Right lobe of liver (tissue), 6 donors: ENCODE results near the gene CHAD. TPM values are rescaled to one million over a fixed set of nuclear protein-coding genes. Genes with fewer than 3 reads are reported as not detected.

Experiments used
- ATAC-seq, 4 donors: fragments of 200-7000 bp; cut with Tn5 transposase; one replicate each; pipeline ENCODE4 v1.9.1; 2020; ENCODE audit warnings: mild to moderate bottlenecking in 4 of 4, moderate library complexity in 4 of 4
- DNase-seq, 3 donors: peaks; one replicate each; pipeline ENCODE4 v3.0.0-alpha.2; 2020
- H3K27ac ChIP-seq, 3 donors: fragments of 200-600 bp; one replicate each; pipeline ENCODE4 v1.8.0; 2022
- H3K27me3 ChIP-seq, 2 donors: fragments of 200-600 bp; one replicate each; pipeline ENCODE4 v1.8.0; 2022
- H3K36me3 ChIP-seq, 4 donors: fragments of 200-600 bp; sonication (generic) in 1 of 4; one replicate each; pipeline versions ENCODE4 v1.5.1 to v1.8.0; 2017 to 2022; ENCODE audit warnings: control low read depth in 1 of 4
- H3K4me1 ChIP-seq, 4 donors: fragments of 200-600 bp; sonication (generic) in 1 of 4; one replicate each; pipeline versions ENCODE4 v1.5.1 to v1.8.0; 2017 to 2022; ENCODE audit warnings: control low read depth in 1 of 4
- H3K4me3 ChIP-seq, 3 donors: fragments of 200-600 bp; one replicate each; pipeline ENCODE4 v1.8.0; 2022
- H3K9me3 ChIP-seq, 4 donors: fragments of 200-600 bp; sonication (generic) in 1 of 4; one replicate each; pipeline versions ENCODE4 v1.5.1 to v1.8.0; 2017 to 2022; ENCODE audit warnings: control low read depth in 1 of 4
- POLR2A ChIP-seq: fragments of 450-650 bp; IDR thresholded peaks from one replicate; pipeline ENCODE4 v1.6.1; 2017; ENCODE audit warnings: antibody characterized with exemption, mild to moderate bottlenecking
- WGBS: methylation state at CpG from one replicate; pipeline ENCODE4 v1.1.6; 2018; ENCODE audit warnings: low coverage, low lambda C conversion rate; ENCODE audit not compliant: insufficient coverage; ENCODE audit errors: missing lambda C conversion rate; 5-methylcytosine and 5-hydroxymethylcytosine counted together
- intact Hi-C, 2 donors: fragments of 100-400 bp; cut with DNase I; formaldehyde crosslinking; loops; one replicate each; pipeline versions ENCODE4 v1.11.2 to v1.14.1; 2022
- long read RNA-seq: library from polyadenylated mRNA; unstranded; transcript quantifications from one replicate; pipeline ENCODE4 v2.0.0, GENCODE V29; 2019
- total RNA-seq, 6 experiments: library from RNA; depleted of rRNA in 2 of 6; stranded (reverse); fragments of >200 nt in 2 of 6; fragmentation: NEBNext Ultra II Directional in 3 of 6; extraction: Animal tissue kit (Norgen Biotek cat#: 25700) in 3 of 6; gene quantifications; one replicate each; pipeline versions ENCODE4 v1.1.0 to v1.2.4, GENCODE V29; 2016 to 2023
- TF ChIP-seq, protein P1 (sequence below), 4 donors: fragments of 200-600 bp in 3 of 4; fragments of 450-650 bp in 1 of 4; IDR thresholded peaks; one replicate each; pipeline versions ENCODE4 v1.5.1 to v1.8.0; 2016 to 2022; ENCODE audit warnings: antibody characterized with exemption in 4 of 4, mild to moderate bottlenecking in 2 of 4
- donor health status: DM: no; HTN: yes; CAD: no.
- donor health status: DM: no; HTN: no; CAD: no.
- donor health status: DM: no; HTN: no; CAD: no.
- donor health status: DM: no; HTN: yes; CAD: no.
- donor health status: DM: no; HTN: yes; CAD: no.

The CHAD gene, protein sequence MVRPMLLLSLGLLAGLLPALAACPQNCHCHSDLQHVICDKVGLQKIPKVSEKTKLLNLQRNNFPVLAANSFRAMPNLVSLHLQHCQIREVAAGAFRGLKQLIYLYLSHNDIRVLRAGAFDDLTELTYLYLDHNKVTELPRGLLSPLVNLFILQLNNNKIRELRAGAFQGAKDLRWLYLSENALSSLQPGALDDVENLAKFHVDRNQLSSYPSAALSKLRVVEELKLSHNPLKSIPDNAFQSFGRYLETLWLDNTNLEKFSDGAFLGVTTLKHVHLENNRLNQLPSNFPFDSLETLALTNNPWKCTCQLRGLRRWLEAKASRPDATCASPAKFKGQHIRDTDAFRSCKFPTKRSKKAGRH
- total RNA-seq = 10 to 100 TPM in 2 of 6 experiments, 1 to 10 TPM in 4; 1.0 to 11.3 (median 3.8) TPM
- long read RNA-seq = 0 reads

DNA sequence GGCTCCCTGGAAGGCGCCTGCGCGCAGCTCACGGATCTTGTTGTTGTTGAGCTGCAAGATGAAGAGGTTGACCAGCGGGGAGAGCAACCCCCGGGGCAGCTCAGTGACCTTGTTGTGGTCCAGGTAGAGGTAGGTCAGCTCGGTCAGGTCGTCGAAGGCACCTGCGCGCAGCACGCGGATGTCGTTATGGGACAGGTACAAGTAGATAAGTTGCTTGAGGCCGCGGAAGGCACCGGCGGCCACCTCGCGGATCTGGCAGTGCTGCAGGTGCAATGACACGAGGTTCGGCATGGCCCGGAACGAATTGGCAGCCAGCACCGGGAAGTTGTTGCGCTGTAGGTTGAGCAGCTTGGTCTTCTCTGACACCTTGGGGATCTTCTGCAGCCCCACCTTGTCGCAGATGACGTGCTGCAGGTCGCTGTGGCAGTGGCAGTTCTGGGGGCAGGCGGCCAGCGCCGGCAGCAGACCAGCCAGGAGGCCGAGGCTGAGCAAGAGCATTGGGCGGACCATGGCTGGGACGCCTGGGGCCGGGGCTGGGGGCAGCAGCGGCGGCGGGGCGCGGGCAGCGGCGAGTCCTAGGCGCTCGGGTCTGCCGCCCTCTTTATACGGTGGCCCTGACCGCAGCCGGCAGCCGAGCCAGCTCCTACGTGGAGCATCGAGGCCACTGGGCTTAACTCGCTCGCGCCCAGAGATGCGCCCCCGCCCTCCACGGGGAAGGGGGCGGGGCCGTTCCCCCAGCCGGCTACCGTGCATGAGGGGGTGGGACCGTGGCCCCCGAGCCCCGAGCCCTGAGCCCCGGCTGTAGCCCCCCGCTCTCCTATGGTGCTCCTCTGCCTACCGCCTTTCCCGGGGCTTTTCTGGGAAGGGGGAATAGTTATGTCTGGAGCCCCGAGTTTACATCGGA, at the start of gene CHAD:
TSS of gene CHAD (minus strand) at position 577 of the 904 bp plus-strand sequence. CDS start at position 510, 67 bp downstream.
- no peaks in the 10 kb centered on the region for H3K27me3 ChIP-seq
- H3K9me3 ChIP-seq = no peaks in the 10 kb centered on the region
- H3K4me1 ChIP-seq = peaks cover 0 to 56% (median 14%) of the 10 kb centered on the region in 4 donors
- H3K36me3 ChIP-seq = peaks cover 0 to 5% (median 0%) of the 10 kb centered on the region in 4 donors
- DNase-seq (peak in 2 of 3 donors; percentile 56 to 62), ATAC-seq (peak in 1 of 4 donors; percentile 12)
- no peak within 1 kb of the TSS for H3K27ac ChIP-seq
- H3K4me3 ChIP-seq = no peak within 1 kb of the TSS
- no peak for TF ChIP-seq POLR2A
- TF ChIP-seq, protein P1, sequence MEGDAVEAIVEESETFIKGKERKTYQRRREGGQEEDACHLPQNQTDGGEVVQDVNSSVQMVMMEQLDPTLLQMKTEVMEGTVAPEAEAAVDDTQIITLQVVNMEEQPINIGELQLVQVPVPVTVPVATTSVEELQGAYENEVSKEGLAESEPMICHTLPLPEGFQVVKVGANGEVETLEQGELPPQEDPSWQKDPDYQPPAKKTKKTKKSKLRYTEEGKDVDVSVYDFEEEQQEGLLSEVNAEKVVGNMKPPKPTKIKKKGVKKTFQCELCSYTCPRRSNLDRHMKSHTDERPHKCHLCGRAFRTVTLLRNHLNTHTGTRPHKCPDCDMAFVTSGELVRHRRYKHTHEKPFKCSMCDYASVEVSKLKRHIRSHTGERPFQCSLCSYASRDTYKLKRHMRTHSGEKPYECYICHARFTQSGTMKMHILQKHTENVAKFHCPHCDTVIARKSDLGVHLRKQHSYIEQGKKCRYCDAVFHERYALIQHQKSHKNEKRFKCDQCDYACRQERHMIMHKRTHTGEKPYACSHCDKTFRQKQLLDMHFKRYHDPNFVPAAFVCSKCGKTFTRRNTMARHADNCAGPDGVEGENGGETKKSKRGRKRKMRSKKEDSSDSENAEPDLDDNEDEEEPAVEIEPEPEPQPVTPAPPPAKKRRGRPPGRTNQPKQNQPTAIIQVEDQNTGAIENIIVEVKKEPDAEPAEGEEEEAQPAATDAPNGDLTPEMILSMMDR (IDR thresholded peaks at IDR 0.05) = no peak
- WGBS = 50% methylated on average over 20 of the region's 71 CpGs
- intact Hi-C loops = no loop called here

DNA sequence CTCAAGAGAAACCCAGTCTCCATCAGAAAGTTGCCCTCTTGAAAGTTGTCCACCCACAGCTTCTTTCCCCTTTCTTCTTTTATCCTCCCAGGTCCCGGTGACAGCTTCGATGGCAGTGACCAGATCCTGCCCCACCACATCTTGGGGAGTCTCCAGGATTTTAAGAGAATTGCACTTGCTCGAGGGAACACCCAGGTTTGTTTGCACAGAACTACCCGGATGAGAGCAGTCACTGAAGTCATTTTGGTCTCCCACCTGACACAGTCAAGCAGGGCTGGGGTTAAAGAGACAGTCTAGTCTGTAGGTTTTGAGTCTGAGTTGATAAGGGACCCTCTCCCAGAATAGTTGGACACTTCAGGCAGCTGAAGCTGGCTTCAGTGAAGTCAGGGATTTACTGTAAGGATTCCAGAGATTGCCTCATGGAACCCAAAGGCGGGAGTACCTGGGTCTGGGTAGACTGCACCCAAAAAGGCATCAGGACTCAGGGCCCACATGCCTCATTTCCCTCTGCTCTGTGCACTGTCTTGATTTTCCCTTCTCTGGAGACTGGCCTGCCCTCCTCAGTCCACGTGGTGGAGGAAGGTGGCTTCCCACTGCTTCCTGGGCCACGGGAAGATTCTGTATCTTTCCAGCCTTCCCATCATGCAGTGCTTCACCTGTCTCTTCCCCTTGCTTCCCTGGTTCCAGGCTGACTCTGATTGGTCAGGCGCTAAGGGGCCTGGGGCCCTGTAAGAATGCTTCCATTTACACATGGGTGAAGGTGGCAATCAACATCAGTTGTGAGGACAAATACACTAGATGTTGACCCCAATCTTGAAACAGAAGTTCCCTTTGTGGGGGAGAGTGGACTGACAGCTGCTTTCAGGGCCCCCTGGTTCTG, 49.1 kb upstream of the CHAD start:
- Histone ChIP-seq H3K27ac (no peak overlapping the region), H3K36me3 (no peaks in the 10 kb centered on the region), H3K27me3 (no peaks in the 10 kb centered on the region), H3K4me1 (peaks cover 0 to 7% (median 0%) of the 10 kb centered on the region in 4 donors), H3K4me3 (no peak overlapping the region), H3K9me3 (no peaks in the 10 kb centered on the region)
- ATAC-seq (no peak), DNase-seq (no peak)
- no peak for TF ChIP-seq POLR2A
- TF ChIP-seq, protein P1 (IDR thresholded peaks at IDR 0.05) = no peak
- WGBS = 84% methylated on average over 7 of the region's 8 CpGs
- intact Hi-C loops = no loop called here

DNA sequence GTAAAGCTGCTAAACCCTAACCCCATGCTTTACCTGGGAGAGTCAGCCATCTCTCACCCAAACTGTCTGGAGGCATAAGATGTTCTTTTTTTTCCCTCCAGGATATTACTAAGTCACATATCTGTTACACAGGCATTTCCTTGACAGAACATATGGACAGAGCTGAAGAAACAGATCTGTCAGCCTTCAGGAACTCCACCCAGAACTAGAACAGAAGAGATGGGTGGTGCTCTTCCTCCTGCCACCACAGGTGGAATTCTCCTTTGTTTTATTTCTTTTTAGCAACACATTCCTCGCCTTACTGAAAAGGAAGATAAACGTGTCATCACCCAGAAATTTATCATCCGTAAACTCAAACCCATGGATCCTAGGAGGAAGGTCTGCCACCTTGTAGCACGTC, 48.3 kb upstream of the CHAD start:
- 79% methylated on average over 4 of the region's 4 CpGs for WGBS
- Histone ChIP-seq H3K27me3 (no peaks in the 10 kb centered on the region), H3K36me3 (no peaks in the 10 kb centered on the region), H3K4me3 (no peak overlapping the region), H3K27ac (no peak overlapping the region), H3K9me3 (no peaks in the 10 kb centered on the region), H3K4me1 (peaks cover 0 to 7% (median 0%) of the 10 kb centered on the region in 4 donors)
- TF ChIP-seq, protein P1 (IDR thresholded peaks at IDR 0.05) = no peak
- no peak for TF ChIP-seq POLR2A
- intact Hi-C loops = no loop called here
- DNase-seq (no peak), ATAC-seq (no peak)
